GM18867 (cell line): ENCODE measurements around the gene RABIF.

Source experiments
- ATAC-seq: cut with Tn5 transposase; IDR thresholded peaks from one replicate; pipeline ENCODE4 v1.9.1; 2021; ENCODE audit warnings: mild to moderate bottlenecking, moderate library complexity; ENCODE audit not compliant: unreplicated experiment

Gene RABIF

GRCh38 chr1:202879128-202879527, 9.8 kb downstream of the RABIF start:
- ATAC-seq = no peak

GRCh38 chr1:202873026-202873425, 15.9 kb downstream of the RABIF start:
- no peak for ATAC-seq

- ATAC-seq = no peak
These were observed 17.6 kb downstream of the RABIF start for GRCh38 chr1:202871367-202871766.

GRCh38 chr1:202862679-202863560, 26.0 kb downstream of the RABIF start:
- no peak for ATAC-seq

- ATAC-seq = peak; percentile 73
These were observed 27.4 kb downstream of the RABIF start for GRCh38 chr1:202861420-202862132.

- peak; percentile 15 for ATAC-seq
These were observed 28.1 kb downstream of the RABIF start for GRCh38 chr1:202860744-202861419.

GRCh38 chr1:202858789-202859414, 30.0 kb downstream of the RABIF start:
- no peak for ATAC-seq

GRCh38 chr1:202858331-202858730, 30.6 kb downstream of the RABIF start:
- ATAC-seq = no peak

- ATAC-seq = no peak
These were observed 31.8 kb downstream of the RABIF start for GRCh38 chr1:202857136-202857610.

- ATAC-seq = no peak
These were observed 32.9 kb downstream of the RABIF start for GRCh38 chr1:202856014-202856413.

- ATAC-seq = no peak
These were observed 34.2 kb downstream of the RABIF start for GRCh38 chr1:202854787-202855186.

- no peak for ATAC-seq
These were observed 36.6 kb downstream of the RABIF start for GRCh38 chr1:202852163-202852904.

- no peak for ATAC-seq
These were observed 38.2 kb downstream of the RABIF start for GRCh38 chr1:202850593-202851362.

GRCh38 chr1:202848191-202848542, 40.8 kb downstream of the RABIF start:
- ATAC-seq = peak; percentile 77

- ATAC-seq = no peak
These were observed 44.0 kb downstream of the RABIF start for GRCh38 chr1:202844935-202845334.

- no peak for ATAC-seq
These were observed 44.7 kb downstream of the RABIF start for GRCh38 chr1:202844259-202844658.

- ATAC-seq = no peak
These were observed 45.9 kb downstream of the RABIF start for GRCh38 chr1:202843081-202843480.

- ATAC-seq = no peak
These were observed 51.1 kb downstream of the RABIF start for GRCh38 chr1:202837746-202838262.

- no peak for ATAC-seq
These were observed 52.1 kb downstream of the RABIF start for GRCh38 chr1:202836623-202837403.
